Activated CD4-positive, alpha-beta T cell treated with anti-CD3 and anti-CD28 coated beads, Interleukin-2, amount 10 ng/mL, durations not matched to agents 7 days and 5 days (primary cell): Measurements from ENCODE around the gene FRMPD4. TPM values are rescaled to one million over a fixed set of nuclear protein-coding genes. Genes with fewer than 3 reads are reported as not detected.

Source experiments
- CTCF ChIA-PET: fragments of 350-600 bp; sonication (Branson Sonifier 250); formaldehyde crosslinking; loops from one replicate; lab custom pipeline; 2021; ENCODE audit warnings: antibody characterized with exemption; lab: Charles Lee
- POLR2A ChIA-PET: fragments of 350-600 bp; sonication (Branson Sonifier 250); formaldehyde crosslinking; loops from one replicate; lab custom pipeline; 2021; ENCODE audit warnings: antibody characterized with exemption; lab: Charles Lee
- DNase-seq: peaks from one replicate; pipeline ENCODE4 v3.0.0-alpha.2; 2020
- H3K27ac Mint-ChIP-seq: one replicate; pipeline ENCODE4 v1.8.0; 2021; ENCODE audit warnings: mild to moderate bottlenecking, moderate library complexity, mixed read lengths
- H3K27me3 Mint-ChIP-seq: one replicate; pipeline ENCODE4 v1.8.0; 2021; ENCODE audit warnings: mixed read lengths
- H3K36me3 Mint-ChIP-seq: one replicate; pipeline ENCODE4 v1.8.0; 2021; ENCODE audit warnings: low read depth, mixed read lengths
- H3K4me1 Mint-ChIP-seq: one replicate; pipeline ENCODE4 v1.8.0; 2021; ENCODE audit warnings: mixed read lengths
- H3K4me3 Mint-ChIP-seq: one replicate; pipeline ENCODE4 v1.8.0; 2021; ENCODE audit warnings: mild to moderate bottlenecking, moderate library complexity, mixed read lengths
- H3K9me3 Mint-ChIP-seq: one replicate; pipeline ENCODE4 v1.8.0; 2021; ENCODE audit warnings: mixed read lengths
- total RNA-seq, 2 experiments: library from RNA; stranded (reverse); gene quantifications; one replicate each; pipeline ENCODE4 v1.2.3, GENCODE V29; 2021

FRMPD4 gene
- total RNA-seq, 2 experiments from 2014 or later = not detected

DNA sequence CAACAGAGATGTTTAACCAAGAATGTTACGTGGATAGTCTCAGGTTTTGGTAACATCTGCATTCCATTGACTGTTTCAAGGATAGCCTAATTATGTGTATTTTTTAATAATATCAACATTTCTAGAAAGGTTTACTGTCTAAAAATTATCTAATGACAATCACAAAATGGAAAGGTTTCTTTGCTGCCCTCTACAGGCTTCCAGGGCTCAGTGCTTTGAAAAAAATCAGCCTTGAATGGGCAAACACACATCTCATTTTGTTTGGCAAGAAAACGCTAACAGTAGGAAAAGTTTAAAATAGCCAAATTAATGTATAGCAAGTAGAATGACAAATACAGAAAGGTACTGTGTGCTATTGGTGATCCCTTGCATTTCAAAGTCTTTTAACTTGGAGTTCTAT, 429.6 kb downstream of the FRMPD4 start:
- H3K4me1 Mint-ChIP-seq = no peaks in the 10 kb centered on the region
- no peak for DNase-seq
- CTCF ChIA-PET = no interaction called here

DNA sequence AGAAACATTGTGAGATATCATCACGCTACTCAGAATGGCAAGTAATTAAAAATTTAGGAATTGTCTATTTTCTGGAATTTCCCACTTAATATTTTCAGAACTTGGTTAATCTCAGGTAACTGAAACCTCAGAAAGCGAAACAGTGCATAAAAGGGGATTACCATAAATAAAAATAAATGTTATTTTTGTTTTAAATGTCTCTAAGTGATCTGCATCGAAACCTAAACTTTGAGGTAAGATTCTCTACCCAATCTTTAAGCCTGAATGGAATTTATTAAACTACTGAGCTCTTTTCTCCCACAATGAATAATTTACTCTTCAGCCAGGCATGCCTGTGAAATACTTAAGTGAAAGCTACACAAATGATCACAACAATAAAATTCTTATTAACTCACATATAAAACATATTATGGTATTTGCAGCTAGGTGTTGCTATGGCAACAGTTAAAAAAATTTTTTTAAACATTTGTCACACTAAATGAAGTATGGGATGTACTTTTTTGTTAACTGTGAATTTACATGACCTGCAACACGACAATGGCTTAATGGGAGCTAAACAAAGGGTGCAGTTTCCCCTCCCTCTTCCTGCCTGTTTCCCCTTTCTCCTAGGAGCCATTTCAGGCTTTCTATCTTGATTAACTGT, 432.7 kb downstream of the FRMPD4 start:
- Mint-ChIP-seq H3K4me1 (no peaks in the 10 kb centered on the region), H3K4me3 (no peak overlapping the region), H3K36me3 (no peaks in the 10 kb centered on the region), H3K9me3 (no peaks in the 10 kb centered on the region), H3K27ac (no peak overlapping the region), H3K27me3 (no peaks in the 10 kb centered on the region)
- no peak for DNase-seq
- ChIA-PET CTCF (no interaction called here), POLR2A (no interaction called here)

More for the DNA sequence above, 429.6 kb downstream of the FRMPD4 start:
- POLR2A ChIA-PET = no interaction called here
- H3K27me3 Mint-ChIP-seq = no peaks in the 10 kb centered on the region
- no peak overlapping the region for H3K4me3 Mint-ChIP-seq
- no peaks in the 10 kb centered on the region for H3K36me3 Mint-ChIP-seq
- no peaks in the 10 kb centered on the region for H3K9me3 Mint-ChIP-seq
- H3K27ac Mint-ChIP-seq = no peak overlapping the region

DNA sequence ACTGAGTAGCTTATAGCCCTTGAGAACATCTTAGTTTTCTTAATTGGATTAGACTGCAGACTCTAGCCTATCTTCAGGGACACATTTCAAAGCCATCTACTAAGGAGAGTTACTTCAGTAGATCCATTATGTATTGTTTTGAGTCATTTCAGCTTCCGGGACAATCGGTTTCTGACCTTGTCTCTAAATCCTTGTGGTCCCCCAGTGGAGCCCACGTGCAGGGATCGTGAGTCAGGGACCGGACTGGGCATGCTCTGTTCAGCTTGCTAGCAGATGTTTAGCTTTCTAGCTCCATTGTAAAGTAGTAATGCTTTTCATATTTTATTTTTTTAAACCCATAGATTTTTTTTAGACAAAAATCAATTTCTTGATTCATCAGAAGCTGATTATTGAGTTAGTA, 441.0 kb downstream of the FRMPD4 start:
- CTCF ChIA-PET = no interaction called here
- no peaks in the 10 kb centered on the region for H3K36me3 Mint-ChIP-seq
- H3K27me3 Mint-ChIP-seq = no peaks in the 10 kb centered on the region
- no peak overlapping the region for H3K27ac Mint-ChIP-seq
- no peak for DNase-seq
- no peak overlapping the region for H3K4me3 Mint-ChIP-seq
- H3K9me3 Mint-ChIP-seq = no peaks in the 10 kb centered on the region
- H3K4me1 Mint-ChIP-seq = no peaks in the 10 kb centered on the region
- POLR2A ChIA-PET = no interaction called here

DNA sequence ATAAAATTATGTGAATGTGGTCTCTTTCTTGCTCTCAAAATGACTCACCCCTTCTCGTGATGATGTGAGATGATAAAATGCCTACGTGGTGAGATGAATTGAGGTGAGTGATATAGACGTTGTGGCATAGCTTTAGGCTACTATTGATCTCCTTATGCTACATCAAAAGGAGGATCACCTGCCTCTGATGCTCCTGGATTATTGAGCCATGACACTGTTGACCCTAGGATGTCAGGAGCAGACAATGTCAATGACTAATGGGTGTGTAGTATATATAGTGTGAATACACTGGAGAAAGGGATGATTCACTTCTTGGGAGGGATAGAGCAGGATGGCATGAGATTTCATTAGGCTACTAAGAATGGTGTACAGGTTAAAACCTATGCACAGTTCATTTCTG, 442.3 kb downstream of the FRMPD4 start:
- no peaks in the 10 kb centered on the region for H3K9me3 Mint-ChIP-seq
- no peaks in the 10 kb centered on the region for H3K4me1 Mint-ChIP-seq
- H3K4me3 Mint-ChIP-seq = no peak overlapping the region
- ChIA-PET CTCF (no interaction called here), POLR2A (no interaction called here)
- no peaks in the 10 kb centered on the region for H3K36me3 Mint-ChIP-seq
- H3K27me3 Mint-ChIP-seq = no peaks in the 10 kb centered on the region
- DNase-seq = no peak
- H3K27ac Mint-ChIP-seq = no peak overlapping the region

DNA sequence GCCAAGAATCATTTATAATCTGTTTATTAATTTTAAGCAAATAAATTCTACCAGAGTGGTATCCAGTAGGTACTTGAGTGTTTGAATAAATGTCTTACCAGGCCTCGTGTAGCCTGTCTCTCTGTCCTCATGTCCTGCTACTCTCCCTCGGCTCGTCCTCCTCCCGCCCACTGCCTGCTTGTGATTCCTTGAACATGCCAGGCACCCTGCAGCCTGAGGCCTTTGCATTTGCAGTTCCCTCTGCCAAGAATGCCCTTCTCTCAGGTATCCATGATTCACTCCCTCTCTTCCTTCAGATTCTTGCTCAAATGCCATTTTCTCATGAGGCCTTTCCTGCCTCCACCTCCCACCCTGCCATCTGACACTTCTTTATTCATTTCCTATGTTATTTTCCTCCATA, 443.3 kb downstream of the FRMPD4 start:
- no peak overlapping the region for H3K27ac Mint-ChIP-seq
- no peaks in the 10 kb centered on the region for H3K4me1 Mint-ChIP-seq
- H3K27me3 Mint-ChIP-seq = no peaks in the 10 kb centered on the region
- POLR2A ChIA-PET = no interaction called here
- CTCF ChIA-PET = no interaction called here
- H3K36me3 Mint-ChIP-seq = no peaks in the 10 kb centered on the region
- DNase-seq = no peak
- H3K4me3 Mint-ChIP-seq = no peak overlapping the region
- H3K9me3 Mint-ChIP-seq = no peaks in the 10 kb centered on the region

DNA sequence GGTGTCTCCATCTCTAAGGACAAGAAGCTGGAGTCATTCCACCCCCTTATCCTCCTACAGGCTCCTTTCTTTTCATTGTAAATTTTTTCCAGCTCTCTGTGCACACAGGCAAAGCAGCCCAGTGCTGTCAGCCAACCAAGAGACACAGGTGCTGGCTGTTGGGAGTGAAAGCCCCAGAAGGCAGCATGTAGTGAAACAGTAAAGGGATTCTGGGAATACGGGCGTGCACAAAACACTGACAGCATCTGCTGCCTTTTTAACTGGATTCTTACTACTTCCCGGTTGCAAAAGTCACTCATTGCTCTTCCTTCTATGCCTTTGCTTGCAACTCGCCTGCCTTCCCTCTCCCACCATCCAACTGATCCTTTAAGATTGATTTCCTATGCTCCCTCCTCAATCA, 444.4 kb downstream of the FRMPD4 start:
- no peak overlapping the region for H3K27ac Mint-ChIP-seq
- POLR2A ChIA-PET = no interaction called here
- CTCF ChIA-PET = no interaction called here
- H3K36me3 Mint-ChIP-seq = no peaks in the 10 kb centered on the region
- H3K27me3 Mint-ChIP-seq = no peaks in the 10 kb centered on the region
- H3K9me3 Mint-ChIP-seq = no peaks in the 10 kb centered on the region
- no peaks in the 10 kb centered on the region for H3K4me1 Mint-ChIP-seq
- DNase-seq = no peak
- no peak overlapping the region for H3K4me3 Mint-ChIP-seq

DNA sequence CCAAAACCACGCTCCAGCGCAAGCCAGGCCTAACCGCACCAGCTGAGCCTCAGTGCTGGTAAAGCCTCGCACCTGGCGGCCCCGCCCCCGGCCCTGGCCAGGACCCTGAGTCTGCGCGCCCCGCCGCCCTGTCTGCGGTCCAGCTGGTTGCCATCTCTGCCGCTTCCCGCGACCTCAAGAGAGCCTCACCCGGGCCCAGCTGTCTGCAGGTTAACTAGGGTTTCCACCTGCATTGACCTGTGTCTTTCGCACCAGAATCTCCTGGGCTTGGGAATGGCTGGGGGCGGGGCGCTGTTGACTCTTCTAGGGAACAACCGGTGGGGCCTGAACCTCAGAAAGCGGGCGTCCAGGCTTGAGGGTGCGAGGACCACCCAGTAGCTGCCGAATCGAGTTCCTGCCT, 445.3 kb downstream of the FRMPD4 start:
- POLR2A ChIA-PET = no interaction called here
- Mint-ChIP-seq H3K9me3 (no peaks in the 10 kb centered on the region), H3K27me3 (no peaks in the 10 kb centered on the region), H3K36me3 (no peaks in the 10 kb centered on the region), H3K4me1 (no peaks in the 10 kb centered on the region), H3K4me3 (no peak overlapping the region), H3K27ac (no peak overlapping the region)
- DNase-seq = no peak
- CTCF ChIA-PET = no interaction called here

DNA sequence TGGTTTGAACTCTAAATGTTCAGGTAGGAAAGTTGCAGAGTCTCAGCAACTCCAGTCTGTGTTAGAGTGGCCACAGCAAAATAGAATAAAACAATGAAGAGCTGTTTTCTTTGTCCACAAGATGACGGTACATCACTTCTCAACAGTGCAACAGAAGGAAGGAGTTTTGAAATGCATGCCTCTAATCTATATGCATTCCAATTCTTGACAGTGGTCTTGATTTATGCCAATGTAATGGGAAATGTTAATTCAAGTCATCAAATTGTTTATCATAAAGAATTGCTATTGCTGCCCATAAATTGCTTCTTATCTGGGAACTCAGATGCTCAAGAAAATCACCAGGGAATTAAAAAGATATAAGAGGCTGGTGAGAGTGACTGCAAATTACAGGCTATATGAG, 457.4 kb downstream of the FRMPD4 start:
- H3K9me3 Mint-ChIP-seq = no peaks in the 10 kb centered on the region
- CTCF ChIA-PET = no interaction called here

DNA sequence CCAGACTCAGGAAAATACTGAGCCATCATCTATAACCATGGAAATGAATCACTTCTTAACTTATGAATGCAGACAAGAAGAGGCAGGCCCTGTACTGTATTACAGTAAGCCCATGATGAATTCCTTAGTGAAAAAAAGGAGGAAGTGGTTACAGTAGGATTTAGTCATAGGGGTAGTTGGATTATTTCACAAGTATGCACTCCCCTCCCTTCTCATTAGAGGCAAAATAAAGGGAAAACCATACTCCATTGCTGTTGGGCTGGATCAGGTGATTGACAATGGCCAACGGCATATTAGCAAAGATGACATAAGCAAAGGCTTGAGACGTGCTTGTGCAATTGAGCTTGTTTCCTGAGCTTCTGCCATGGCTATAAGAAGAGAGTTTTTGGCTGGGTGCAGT, 471.8 kb downstream of the FRMPD4 start:
- Mint-ChIP-seq H3K36me3 (no peaks in the 10 kb centered on the region), H3K27ac (no peak overlapping the region), H3K27me3 (no peaks in the 10 kb centered on the region), H3K4me1 (no peaks in the 10 kb centered on the region), H3K9me3 (no peaks in the 10 kb centered on the region), H3K4me3 (no peak overlapping the region)
- no peak for DNase-seq
- ChIA-PET CTCF (no interaction called here), POLR2A (no interaction called here)

More for the DNA sequence above, 457.4 kb downstream of the FRMPD4 start:
- POLR2A ChIA-PET = no interaction called here
- H3K27ac Mint-ChIP-seq = no peak overlapping the region
- no peaks in the 10 kb centered on the region for H3K36me3 Mint-ChIP-seq
- DNase-seq = no peak
- no peak overlapping the region for H3K4me3 Mint-ChIP-seq
- H3K4me1 Mint-ChIP-seq = no peaks in the 10 kb centered on the region
- no peaks in the 10 kb centered on the region for H3K27me3 Mint-ChIP-seq

DNA sequence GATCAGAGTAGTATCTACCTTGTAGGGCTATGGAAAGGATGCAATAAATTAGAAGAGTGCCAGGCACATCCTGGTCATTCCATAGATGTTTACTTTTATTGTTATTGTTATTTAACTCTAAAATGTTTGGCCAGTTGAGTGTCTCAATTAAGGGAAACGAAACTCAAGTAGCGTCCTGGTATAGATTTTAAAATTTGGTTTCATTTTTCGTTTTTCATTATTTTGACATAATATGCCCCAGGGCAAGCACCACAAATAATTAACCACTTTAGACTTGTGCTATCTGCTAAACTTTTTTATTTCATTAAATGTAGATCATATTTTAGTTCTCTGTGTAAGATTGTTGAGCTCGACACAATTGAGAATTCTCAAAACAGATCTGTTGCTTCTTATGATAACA, 473.2 kb downstream of the FRMPD4 start:
- CTCF ChIA-PET = no interaction called here
- Mint-ChIP-seq H3K27me3 (no peaks in the 10 kb centered on the region), H3K36me3 (no peaks in the 10 kb centered on the region), H3K27ac (no peak overlapping the region), H3K9me3 (no peaks in the 10 kb centered on the region), H3K4me3 (no peak overlapping the region), H3K4me1 (no peaks in the 10 kb centered on the region)
- POLR2A ChIA-PET = no interaction called here
- DNase-seq = no peak

DNA sequence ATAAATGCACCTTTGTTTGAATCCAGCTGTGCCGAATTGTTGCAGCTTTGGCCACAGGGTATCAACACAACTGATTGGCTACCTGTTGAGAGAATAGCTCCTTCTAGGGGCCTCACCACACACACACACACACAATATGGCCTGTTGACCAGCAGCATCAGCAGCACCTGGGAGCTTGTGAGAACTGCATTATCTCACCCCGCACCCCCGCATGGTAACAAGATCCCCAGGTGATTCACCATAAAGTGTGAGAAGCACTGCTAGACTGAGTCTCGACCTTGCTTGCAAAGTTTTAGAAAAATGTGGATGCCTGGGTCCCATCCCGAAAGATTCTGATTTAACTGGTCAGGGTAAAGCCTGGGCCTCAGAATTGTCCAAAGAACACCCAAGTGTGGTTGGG, 476.0 kb downstream of the FRMPD4 start:
- Mint-ChIP-seq H3K36me3 (no peaks in the 10 kb centered on the region), H3K4me3 (no peak overlapping the region), H3K9me3 (no peaks in the 10 kb centered on the region), H3K27me3 (no peaks in the 10 kb centered on the region), H3K4me1 (no peaks in the 10 kb centered on the region), H3K27ac (no peak overlapping the region)
- CTCF ChIA-PET = no interaction called here
- DNase-seq = no peak
- POLR2A ChIA-PET = no interaction called here

DNA sequence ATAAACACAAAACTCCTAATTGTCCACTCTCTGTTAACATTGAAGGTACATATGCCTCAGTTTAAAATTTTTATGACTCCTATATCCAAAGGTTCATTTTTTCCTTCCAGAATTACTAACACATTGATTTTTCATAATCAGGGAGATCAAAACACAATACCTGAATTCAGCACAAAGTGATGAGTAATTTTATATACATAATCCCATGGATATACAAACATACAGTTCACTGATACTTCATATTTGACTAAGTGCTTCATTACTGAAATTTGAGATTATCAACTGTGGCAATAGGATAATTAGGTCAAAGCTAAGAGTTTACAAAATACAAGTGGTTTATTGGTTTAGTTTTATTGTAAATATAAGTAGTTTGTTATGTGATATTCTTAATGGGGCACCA, 476.8 kb downstream of the FRMPD4 start:
- H3K27me3 Mint-ChIP-seq = no peaks in the 10 kb centered on the region
- H3K36me3 Mint-ChIP-seq = no peaks in the 10 kb centered on the region
- H3K9me3 Mint-ChIP-seq = no peaks in the 10 kb centered on the region
- H3K27ac Mint-ChIP-seq = no peak overlapping the region
- no peaks in the 10 kb centered on the region for H3K4me1 Mint-ChIP-seq
- ChIA-PET POLR2A (no interaction called here), CTCF (no interaction called here)
- no peak overlapping the region for H3K4me3 Mint-ChIP-seq
- no peak for DNase-seq

DNA sequence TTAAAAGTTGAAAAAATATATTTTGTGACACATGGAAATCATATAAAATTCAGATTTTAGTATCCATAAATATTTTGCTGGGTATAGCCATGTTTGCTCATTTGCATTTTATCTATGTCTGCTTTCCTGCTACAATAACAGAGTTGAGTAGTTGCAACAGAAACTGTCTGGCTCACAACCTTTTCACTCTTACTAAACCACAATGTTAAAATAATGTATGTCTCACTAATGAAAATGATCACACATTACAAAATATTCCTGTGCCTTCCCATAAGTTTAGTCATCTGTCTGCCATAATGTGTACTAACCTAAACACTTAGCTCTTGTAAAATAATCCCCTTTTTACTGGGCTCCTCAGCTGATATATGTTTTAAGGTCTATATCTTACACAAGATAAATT, 479.0 kb downstream of the FRMPD4 start:
- H3K9me3 Mint-ChIP-seq = no peaks in the 10 kb centered on the region

DNA sequence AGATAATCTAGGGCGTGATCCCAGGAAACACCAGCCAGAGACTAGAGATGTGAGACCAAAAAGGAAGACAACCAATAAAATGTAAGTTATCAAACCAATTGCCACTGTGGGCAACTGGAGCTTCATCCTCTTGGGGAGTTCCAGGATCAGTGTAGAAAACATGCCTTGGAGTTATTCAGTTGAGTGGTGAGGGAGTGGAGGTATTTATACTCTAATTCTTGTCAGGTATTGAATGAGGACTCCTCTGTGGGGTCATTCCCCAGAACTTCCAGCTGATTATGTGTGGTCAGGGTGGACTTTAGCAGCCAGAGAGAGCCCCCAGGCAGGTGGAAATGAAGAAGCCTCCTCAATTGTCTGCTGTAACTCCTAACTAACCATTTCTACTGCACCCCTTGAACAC, 509.0 kb downstream of the FRMPD4 start:
- DNase-seq = no peak
- Mint-ChIP-seq H3K4me1 (no peaks in the 10 kb centered on the region), H3K9me3 (no peaks in the 10 kb centered on the region), H3K4me3 (no peak overlapping the region), H3K27ac (no peak overlapping the region), H3K27me3 (peaks cover 8% of the 10 kb centered on the region), H3K36me3 (no peaks in the 10 kb centered on the region)
- ChIA-PET POLR2A (no interaction called here), CTCF (no interaction called here)

More for the DNA sequence above, 479.0 kb downstream of the FRMPD4 start:
- Mint-ChIP-seq H3K4me1 (no peaks in the 10 kb centered on the region), H3K36me3 (no peaks in the 10 kb centered on the region), H3K27me3 (no peaks in the 10 kb centered on the region), H3K27ac (no peak overlapping the region), H3K4me3 (no peak overlapping the region)
- POLR2A ChIA-PET = no interaction called here
- CTCF ChIA-PET = no interaction called here
- no peak for DNase-seq
